HG03045 (cell line): ENCODE data around the gene NOC2L.

Experiments used
- ATAC-seq: cut with Tn5 transposase; IDR thresholded peaks from one replicate; pipeline ENCODE4 v1.9.1; 2021; ENCODE audit warnings: mild to moderate bottlenecking, moderate library complexity; ENCODE audit not compliant: unreplicated experiment

Gene NOC2L

GRCh38 chr1:919271-919872 is 39.7 kb downstream of the NOC2L start:
- no peak for ATAC-seq

GRCh38 chr1:918843-919242 is 40.2 kb downstream of the NOC2L start:
- ATAC-seq: no peak

DNA sequence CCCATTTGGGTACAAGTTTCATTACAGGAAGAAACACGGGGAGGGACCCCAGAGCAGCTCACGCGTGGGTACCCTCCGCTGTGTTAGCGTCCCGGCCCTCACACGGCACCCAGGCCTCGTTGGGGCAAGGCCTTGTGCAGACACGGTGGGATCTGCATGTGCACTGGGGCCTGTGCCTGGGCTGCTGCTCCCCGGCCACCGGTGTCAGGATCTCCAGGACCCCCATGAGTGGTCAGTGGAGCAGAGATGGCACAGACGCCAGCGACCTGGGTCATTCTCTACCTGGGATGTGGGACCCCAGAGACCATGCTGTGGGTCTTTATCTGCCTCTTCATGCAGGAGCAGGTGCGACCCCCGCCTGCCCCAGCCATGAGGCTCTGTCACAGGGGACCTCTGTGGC is 40.7 kb downstream of the NOC2L start:
- no peak for ATAC-seq

GRCh38 chr1:917466-918091 is 41.5 kb downstream of the NOC2L start:
- no peak for ATAC-seq

DNA sequence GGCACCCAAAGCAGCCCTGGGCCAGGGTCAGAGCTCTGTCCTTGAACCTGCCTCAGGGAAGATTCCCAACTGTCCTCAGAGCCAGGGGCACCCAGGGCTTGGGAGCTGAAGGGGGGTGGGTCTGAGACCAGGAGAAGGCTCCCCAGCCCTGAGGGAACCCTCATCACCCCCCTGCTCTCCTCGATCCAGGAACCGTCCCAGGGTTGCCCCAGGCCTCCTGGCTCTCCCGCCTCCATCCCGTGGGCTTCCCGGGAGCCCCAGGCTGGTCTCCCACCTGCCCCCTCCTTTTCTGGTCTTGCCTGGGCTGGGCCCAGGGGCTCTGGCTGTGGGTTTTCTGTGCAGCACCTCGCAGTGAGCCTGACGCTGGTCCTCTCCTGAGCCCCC is 42.0 kb downstream of the NOC2L start:
- ATAC-seq: no peak

DNA sequence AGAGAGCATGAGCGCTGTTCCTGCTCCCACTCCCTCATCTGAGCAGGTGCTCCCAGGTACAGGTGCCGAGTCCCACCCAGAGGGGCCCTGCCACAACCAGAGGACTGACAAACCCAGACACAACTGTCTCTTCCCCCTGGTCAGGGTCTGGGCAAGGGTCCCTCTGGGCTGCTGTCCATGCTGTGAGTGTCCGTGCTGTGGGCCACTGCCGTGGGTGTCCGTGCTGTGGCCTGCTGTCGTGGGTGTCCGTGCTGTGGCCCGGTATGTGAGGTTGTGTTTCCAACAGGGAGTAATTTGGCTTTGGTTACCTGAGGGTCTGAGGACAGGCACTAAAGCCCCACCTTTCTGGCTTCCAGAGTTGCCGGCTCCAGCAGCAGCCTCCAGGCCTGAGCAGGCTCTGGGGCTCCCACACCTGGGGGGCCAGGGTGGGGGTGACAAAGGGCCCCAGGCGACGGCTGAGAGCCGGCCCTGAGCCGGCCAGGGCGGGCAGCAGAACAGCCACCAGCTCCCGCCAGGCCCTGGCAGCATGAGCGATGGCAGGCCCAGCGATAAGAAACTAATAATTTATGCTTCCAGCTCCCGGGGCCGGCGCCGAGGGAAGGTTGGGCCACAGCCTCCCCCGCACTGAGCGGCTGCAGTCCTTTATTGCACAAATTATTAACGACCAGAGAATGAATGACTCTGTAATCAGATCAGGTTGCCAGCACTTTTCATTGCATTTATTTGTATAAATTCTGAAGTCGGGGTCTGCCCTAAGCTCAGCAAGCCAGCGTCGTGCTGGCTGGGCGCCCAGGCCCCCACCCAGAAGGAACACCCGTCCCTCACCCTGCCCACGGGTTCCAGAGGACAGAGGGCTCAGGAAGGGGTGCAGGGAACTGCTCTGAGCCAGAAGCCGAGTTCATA is 42.6 kb downstream of the NOC2L start:
- ATAC-seq: no peak

DNA sequence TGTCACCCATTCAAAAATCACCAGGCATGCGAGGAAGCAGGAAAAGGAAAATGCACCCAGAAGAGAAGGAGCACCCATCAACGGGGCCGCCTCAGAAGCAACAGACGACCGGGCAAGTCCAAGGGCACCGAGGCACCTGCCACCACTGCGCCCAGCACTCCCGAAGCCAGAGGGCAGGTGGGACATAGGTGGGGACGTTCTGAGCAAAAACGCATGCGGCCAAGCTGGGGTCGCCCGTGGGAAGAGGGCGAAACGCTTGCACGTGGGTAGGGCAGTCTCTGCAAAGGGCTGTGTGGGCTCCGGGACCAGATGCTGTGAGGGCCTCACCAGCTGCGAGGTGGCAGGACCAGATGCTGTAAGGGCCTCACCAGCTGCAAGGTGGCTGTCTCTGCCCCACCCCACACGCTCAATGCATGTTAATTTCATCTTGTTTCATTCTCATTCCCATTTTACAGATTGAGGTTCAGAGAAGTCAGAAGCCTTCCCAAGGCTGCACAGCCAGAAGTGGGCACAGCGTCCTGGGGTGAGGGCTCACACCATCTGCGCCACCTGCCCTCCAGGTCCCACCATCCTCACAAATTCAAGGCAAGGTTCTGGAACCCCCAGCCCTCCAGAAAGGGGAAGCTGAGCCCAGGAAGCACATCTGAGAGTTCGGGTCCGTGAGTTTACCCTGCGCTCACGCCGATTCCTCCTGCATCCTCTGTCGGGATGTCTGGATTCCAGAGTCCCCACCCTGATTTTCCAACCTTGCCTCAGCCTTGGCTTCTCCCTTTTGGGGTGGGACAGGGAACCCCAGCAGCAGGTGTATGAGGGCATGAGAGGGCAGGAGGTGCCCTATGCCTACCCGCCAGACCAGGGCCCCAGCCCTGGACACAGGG is 43.5 kb downstream of the NOC2L start:
- ATAC-seq: no peak

GRCh38 chr1:914891-915280 is 44.2 kb downstream of the NOC2L start:
- ATAC-seq: no peak

GRCh38 chr1:914131-914890 is 44.7 kb downstream of the NOC2L start:
- ATAC-seq: no peak

DNA sequence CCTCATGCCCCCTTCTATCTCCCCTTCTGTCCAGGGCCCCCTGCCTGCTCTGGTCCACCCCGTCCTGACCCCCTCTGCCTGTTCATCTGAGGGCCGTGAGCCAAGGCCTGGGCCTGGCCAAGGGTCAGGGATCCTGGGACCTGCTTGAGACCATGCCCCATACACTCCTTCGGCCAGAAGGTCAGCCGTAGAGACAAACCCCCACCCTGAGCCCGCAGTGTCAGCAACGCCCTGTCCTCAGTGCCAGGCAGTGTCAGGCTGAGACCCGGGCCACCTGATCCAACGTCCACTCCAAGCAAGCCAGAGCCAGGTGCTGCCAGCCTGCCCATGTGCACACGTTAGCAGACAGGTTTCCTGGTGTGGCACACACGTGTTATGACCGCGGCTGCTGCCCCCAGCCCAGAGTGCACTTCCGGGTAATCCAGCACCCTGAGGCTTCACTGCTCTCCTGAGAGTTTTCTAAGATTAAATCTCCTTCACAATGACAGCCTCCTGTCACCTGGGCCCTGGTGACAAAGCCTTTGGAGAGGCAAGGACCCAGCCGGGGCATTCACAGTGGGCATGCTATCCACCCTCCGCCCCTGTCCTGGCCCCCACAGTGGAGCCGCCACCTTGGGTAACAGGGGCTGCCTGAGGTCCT is 45.4 kb downstream of the NOC2L start:
- ATAC-seq: no peak

GRCh38 chr1:912740-913301 is 46.2 kb downstream of the NOC2L start:
- no peak for ATAC-seq

DNA sequence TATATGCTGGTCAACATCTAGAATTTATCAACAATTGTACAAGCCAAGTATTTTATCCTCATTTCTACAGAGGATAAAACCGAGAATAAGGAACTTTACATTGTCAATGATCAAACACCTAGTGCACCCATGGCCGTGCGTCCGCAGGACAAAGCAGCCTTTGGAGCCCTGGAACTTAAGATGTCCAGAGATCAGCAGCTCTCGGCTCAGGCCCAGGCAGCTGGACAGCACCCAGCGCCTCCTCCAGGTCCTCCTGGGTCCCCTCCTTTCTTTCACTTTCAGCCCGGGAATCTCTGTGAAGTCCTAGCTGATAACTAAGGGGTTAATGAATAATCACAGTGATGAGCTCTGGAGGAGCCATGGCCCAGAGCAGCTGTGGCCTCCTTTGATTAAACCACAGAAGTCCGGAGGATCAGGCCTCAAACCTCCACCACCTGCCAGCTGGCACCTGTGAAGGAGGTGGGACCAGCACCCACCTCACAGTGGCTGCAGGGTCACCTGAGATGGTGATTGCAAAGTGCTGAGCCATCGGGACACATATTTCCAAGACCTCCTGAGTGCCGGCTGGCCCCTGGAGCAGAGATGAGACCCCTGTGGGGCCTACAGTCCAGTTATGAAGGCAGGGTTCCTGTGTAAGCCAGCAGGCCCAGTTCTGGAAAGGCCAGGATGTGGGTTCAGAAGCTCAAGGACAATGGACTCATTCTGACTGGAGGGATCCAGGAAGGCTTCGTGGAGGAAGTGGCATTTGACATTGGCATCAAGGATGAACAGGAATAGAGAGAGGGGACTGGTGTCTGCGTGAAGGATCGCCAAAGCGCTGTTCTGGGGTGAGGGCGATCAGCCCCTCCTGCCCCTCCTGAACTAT is 46.9 kb downstream of the NOC2L start:
- no peak for ATAC-seq

- no peak for ATAC-seq
These were observed 48.0 kb downstream of the NOC2L start for GRCh38 chr1:910881-911721.

DNA sequence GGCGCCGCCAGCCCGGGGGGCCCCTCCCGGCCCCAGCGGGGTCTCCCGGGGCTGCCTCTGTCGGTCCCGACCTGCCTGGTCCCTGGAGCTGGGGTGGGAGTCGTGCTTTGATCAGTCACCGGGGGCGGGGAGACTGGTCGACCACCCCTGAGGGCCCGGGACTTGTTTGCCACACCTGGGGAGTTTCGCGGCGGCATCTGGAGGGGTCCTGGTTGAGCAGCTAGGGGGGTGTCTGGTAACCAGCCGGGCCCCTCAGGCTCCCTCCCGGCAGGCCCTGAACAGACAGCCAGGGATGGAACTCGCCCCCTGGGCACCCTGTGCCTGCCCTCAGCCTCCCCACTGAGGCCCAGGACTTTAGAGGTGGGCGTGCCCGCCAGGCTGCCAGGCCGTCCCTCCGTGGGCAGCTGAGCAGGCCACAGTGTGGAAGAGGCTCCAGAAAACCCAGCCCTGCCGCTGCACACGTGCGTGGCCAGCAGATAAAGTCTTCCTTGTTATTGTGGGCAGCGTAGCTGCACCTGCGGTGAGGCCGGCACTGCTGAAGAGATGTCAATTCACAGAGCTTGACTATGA is 48.7 kb downstream of the NOC2L start:
- no peak for ATAC-seq

- ATAC-seq: no peak
These were observed 49.2 kb downstream of the NOC2L start for GRCh38 chr1:909861-910310.

DNA sequence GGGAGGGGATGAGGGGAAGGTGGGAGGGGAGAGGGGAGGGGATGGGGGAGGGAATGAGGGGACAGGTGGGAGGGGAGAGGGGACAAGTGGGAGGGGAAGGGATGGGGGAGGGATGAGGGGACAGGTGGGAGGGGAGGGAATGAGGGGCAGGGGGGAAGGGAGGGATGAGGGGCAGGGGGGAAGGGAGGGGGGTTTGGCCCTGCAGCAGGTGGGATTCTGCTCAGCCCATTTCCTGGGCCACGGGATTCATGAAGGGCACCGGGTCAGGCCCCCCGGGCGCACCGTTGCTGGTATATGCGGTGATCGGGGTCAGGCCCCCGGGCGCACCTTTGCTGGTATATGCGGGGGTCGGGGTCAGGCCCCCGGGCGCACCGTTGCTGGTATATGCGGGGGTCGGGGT is 50.4 kb downstream of the NOC2L start:
- no peak for ATAC-seq
